Smooth muscle cell of the pulmonary artery (primary cell): Measurements from ENCODE around the gene ZNF296. TPM values are rescaled to one million over a fixed set of nuclear protein-coding genes. Genes with fewer than 3 reads are reported as not detected.

Source experiments
- total RNA-seq: library from RNA; depleted of rRNA; stranded (reverse); fragments of >200 nt; gene quantifications from 2 replicates; pipeline ENCODE4 v1.2.3, GENCODE V29; 2014

Gene ZNF296
- 0.07 and 0.17 TPM in 2 replicates for total RNA-seq

GRCh38 chr19:45076029-45076850, at the start of gene ZNF296:
TSS of gene ZNF296 (minus strand) at chr19:45076478. CDS start at chr19:45076373, 105 bp downstream.

GRCh38 chr19:45092747-45093678, 16.7 kb upstream of the ZNF296 start, which contains the start of gene PPP1R37:
TSS of gene PPP1R37 (plus strand) at chr19:45093179. CDS start at chr19:45093326, 147 bp downstream.

GRCh38 chr19:45079063-45079910, 3.0 kb upstream of the ZNF296 start, which contains the start of gene GEMIN7:
TSS of gene GEMIN7 (plus strand) at chr19:45079260. CDS start at chr19:45090115, 10,855 bp downstream.

GRCh38 chr19:45038931-45039893, 37.1 kb downstream of the ZNF296 start, which contains the start of gene CLASRP:
TSS of gene CLASRP (plus strand) at chr19:45039045. CDS start at chr19:45040213, 1,168 bp downstream.

Other genes starting within 250 kb of the ZNF296 start
- 85.9 and 97.6 TPM in 2 replicates for gene NECTIN2, start 230.2 kb downstream of the ZNF296 start, total RNA-seq
- gene TOMM40, start 185.2 kb downstream of the ZNF296 start, total RNA-seq, result 32.3 and 45.9 TPM in 2 replicates
- gene APOE, start 170.7 kb downstream of the ZNF296 start, total RNA-seq, result 2.0 and 165 TPM in 2 replicates
- 2.4 TPM in 1 of 2 replicates, not detected in the other for gene APOC1, start 161.9 kb downstream of the ZNF296 start, total RNA-seq
- gene APOC4, start 134.2 kb downstream of the ZNF296 start, total RNA-seq, result not detected in 2 replicates
- not detected in 2 replicates for gene APOC2, start 130.4 kb downstream of the ZNF296 start, total RNA-seq
- gene CLPTM1, start 121.1 kb downstream of the ZNF296 start, total RNA-seq, result 52.5 and 95.7 TPM in 2 replicates
- gene RELB, start 75.0 kb downstream of the ZNF296 start, total RNA-seq, result 6.1 and 16.4 TPM in 2 replicates
- gene CLASRP, start 37.4 kb downstream of the ZNF296 start, total RNA-seq, result 14.0 and 18.0 TPM in 2 replicates
- 11.5 and 21.7 TPM in 2 replicates for gene GEMIN7, start 2.8 kb upstream of the ZNF296 start, total RNA-seq
- gene PPP1R37, start 16.7 kb upstream of the ZNF296 start, total RNA-seq, result 28.2 and 30.7 TPM in 2 replicates
- gene NKPD1, start 84.5 kb upstream of the ZNF296 start, total RNA-seq, result 0.07 and 0.26 TPM in 2 replicates
- 4.7 and 5.6 TPM in 2 replicates for gene TRAPPC6A, start 101.8 kb upstream of the ZNF296 start, total RNA-seq
- gene BLOC1S3, start 102.3 kb upstream of the ZNF296 start, total RNA-seq, result 4.4 and 5.9 TPM in 2 replicates
- 0.10 and 0.13 TPM in 2 replicates for gene EXOC3L2, start 168.9 kb upstream of the ZNF296 start, total RNA-seq
- gene MARK4, start 174.8 kb upstream of the ZNF296 start, total RNA-seq, result 19.9 and 35.3 TPM in 2 replicates
- not detected in 2 replicates for gene CKM, start 246.4 kb upstream of the ZNF296 start, total RNA-seq